Erythroblast (primary cell): ENCODE measurements around the gene TTC13.
A peak's percentile ranks its signal among the peaks of the same experiment; 100 is the strongest.

Experiments
- DNase-seq, 2 experiments: peaks; one replicate each; lab custom pipeline; 2025; lab: John Stamatoyannopoulos, UW
- GATA1 ChIP-seq: IDR thresholded peaks from 2 replicates; pipeline ENCODE4 v1.6.1; 2011; ENCODE audit warnings: low read depth, mild to moderate bottlenecking, control low read depth, low read length, moderate library complexity
- POLR2A ChIP-seq: IDR thresholded peaks from 2 replicates; pipeline ENCODE4 v1.6.1; 2011; ENCODE audit warnings: mild to moderate bottlenecking, low read length

Gene TTC13

DNA sequence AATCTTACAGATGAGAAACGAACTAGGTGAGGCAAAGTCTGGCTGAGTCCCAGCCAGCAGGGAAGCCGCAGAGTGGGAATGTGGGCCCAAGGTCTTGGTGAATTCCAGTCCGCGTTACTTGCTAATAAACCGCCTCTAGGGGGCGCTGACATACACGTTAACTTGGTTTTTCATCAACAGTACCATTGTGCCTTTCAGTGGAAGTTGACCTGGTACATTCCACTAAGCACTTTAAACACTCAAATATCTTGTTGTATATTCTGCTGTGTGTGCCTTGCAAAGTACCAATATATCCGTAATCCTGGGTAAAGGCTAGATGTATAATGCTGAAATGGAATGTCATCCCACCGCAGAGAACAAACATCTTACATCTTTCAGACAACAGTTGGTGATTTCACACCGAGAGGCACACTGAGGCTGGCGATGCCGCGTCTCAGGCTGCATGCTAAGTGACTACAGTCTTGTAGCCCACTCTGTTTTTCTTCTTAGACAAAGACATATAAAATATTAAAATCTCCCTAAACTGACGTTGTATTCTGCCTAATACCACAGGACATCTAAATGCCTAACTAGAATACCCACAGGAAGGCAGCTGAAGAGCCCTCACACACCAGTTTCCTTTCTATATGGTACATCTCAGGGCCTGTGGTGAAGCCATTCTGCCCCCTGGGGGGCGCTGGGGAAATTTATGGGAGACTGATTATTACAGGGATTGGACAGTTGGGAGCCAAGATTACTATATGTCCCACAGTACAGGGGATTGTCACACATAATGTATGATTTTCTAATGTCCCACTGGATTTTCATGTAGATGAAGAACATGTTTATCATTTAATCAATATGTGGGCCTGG, 61.2 kb downstream of the TTC13 start:
- TF ChIP-seq POLR2A: no peak
- no peak for TF ChIP-seq GATA1
- DNase-seq: peak; percentile 88 to 91

DNA sequence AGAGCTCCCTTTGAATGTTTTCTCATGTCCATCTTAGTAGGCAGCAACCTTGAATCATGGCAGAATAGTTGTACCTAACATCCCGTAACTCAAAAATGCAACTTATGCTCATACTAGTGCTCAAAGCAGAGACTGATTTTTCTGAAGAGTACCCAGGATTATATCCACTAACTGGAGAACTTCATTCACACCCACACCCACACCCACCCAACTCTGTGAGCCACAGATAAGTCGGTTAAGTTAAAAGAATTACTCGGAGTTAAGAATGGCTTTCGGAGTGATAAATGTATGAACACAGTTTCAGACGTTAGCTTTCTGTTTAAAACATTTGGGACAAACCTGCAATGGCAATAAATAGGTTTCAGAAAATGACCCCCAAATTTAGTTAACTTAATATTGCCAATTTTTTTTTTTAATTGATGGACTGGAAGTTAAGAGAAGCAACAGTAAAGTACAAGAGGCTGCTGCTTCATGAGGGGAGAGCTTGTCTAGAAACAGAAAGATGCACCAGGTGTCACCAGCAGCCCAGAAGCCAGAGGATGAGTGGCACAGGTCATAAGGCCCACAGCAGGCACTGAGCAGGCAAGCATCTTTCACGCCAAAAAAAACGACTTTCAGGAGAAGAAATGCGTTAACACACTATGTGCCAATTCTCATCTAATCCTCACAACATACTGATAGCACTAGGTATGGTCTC, 61.9 kb downstream of the TTC13 start:
- DNase-seq: peak; percentile 85 to 87
- TF ChIP-seq GATA1: no peak
- TF ChIP-seq POLR2A: no peak

DNA sequence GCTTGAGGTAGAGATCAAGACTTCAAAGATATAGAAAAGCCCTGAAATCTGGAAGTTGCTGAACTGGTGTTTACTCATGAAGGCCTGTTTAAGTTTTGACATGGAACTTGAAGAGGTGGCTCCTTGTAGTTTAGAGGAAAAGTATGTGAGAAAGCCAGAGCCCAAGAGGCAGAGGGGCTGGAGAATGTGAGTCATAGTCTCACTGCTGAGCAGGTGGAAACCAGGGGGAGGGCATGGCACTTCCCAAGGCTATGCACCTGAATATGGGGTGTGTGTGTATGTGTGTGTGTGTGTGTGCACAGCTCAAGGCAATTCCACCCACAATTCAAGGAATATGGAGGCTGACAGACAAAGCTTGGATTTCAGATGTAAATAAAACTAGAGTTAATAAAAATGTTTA, 63.6 kb downstream of the TTC13 start:
- DNase-seq: peak in 1 of 2 experiments; percentile 12
- TF ChIP-seq POLR2A: no peak
- no peak for TF ChIP-seq GATA1

DNA sequence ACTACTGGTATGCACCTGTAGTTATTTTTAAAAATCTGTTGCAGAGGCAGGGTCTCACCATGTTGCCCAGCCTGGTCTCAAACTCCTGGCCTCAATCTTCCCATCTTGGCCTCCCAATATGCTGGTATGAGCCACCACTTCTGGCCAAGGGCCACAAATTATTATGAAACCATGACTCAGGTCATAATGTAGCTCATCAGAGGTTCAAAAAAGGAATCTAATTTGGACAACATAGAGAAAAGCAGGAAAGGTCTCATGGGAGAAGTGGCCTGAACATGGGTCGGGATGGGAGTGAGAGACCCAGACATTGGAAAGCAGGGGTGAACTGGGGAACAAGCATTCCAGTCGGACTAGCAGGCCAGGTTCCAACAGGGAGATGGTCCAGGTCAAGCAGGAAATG, 65.2 kb downstream of the TTC13 start:
- TF ChIP-seq POLR2A: no peak
- TF ChIP-seq GATA1: no peak

DNA sequence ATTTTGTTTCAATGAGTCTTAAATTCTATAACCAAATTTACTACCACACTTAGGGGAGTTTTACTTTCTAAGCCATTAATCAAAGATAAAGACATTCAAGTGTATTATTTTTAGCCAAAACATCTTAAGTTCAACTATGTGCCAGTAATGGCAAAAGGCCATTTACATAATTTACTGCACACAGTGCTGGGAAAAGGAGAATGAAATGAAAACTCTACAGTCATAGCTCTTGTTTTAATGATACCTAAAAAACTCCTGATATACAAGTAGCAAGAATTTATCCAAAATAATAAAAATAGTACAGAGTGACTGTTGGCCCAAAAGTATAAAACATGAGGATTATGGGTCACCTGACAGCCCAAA, 67.9 kb downstream of the TTC13 start:
- DNase-seq: no peak
- TF ChIP-seq POLR2A: no peak
- TF ChIP-seq GATA1: no peak

More for the DNA sequence above, 65.2 kb downstream of the TTC13 start:
- peak in 1 of 2 experiments; percentile 53 for DNase-seq

DNA sequence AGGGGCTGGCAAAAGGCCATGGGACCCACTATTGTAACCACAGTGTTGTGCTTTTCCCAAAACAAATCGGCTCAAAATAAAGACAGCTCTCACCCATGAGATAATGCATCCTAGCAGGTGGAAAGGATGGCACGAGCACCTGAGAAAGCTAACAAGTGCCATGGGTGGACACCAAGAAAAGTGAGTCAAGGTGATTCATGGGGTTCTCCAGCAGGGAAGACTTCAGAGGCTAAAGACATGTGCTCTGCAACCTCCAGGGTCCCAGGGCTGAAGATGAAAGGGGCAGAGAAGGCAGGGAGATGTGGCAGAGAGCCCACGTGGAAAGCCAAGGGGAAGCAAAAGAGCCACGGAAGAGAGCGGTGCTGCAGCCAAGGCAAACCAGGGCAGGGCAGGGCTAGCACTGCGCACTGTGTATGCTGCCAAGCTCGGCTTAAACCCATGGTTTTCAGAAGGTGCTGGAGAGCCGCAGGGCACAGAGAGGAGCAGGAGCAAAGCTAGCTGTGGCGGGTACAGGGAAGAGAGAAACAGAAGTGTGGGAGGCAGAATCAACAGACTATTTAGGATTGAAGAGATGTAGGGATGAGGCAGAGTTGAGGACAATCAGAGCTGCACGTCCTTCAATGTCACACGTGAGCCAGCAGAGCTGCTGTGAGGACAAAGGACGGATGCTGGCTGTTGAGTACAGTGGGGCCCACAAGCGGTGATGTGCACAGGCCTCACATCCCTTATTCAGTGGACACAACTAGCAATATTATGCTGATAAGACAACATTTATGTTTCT, 68.5 kb downstream of the TTC13 start:
- DNase-seq: no peak
- TF ChIP-seq POLR2A (no peak), GATA1 (no peak)

DNA sequence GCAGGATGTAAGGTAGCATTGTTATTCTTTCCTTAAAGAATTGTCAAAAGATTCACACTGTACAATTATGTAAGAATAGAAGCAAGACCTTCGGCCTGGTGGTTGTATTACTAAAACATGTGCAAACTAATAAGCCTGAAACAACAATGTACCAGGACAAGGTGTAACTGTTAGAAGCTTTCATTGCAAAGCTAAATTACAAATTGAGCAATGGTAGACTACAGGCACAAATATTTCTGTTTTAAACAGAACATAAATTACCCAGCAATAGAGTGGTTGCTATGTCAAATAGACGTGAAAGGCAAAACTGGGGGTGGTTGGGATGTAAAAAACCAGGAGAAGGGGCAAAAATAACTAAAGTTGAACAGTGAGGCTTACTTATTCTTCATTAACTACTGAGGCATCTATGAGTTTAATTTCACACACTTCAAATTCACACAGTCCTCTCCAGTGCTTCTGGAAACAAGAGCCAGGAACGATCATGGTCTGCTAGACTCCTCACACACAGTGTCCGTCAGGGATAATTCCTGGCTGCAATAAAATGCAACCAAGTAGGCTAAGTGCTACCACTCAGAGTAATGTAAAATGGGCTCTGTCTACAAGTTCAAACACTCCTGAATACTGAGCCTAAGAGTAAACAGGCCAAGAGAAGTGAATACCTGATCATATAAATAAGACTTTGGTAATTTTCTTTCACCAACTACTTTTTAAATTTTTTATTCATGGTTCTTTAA, 71.0 kb downstream of the TTC13 start:
- DNase-seq: no peak
- TF ChIP-seq POLR2A: no peak
- no peak for TF ChIP-seq GATA1

DNA sequence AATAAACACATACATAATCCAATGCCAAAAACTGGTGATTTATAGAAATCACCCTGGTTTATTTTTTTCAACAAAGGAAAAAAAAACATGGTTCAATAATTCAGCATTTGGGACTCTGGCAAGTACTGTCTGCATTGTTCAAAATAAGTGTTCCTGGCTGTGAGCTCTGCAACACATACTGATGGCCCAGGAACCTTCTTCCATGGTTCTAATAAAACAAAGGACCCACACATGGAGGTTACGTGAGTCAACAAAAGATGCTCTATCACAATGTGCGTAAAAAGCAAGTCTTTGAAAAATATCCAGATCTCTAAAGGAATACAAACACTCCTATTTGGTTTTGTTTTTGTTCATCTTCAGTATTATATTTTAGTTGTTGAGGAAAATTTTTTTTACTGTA, 72.4 kb downstream of the TTC13 start:
- TF ChIP-seq GATA1 (no peak), POLR2A (no peak)

DNA sequence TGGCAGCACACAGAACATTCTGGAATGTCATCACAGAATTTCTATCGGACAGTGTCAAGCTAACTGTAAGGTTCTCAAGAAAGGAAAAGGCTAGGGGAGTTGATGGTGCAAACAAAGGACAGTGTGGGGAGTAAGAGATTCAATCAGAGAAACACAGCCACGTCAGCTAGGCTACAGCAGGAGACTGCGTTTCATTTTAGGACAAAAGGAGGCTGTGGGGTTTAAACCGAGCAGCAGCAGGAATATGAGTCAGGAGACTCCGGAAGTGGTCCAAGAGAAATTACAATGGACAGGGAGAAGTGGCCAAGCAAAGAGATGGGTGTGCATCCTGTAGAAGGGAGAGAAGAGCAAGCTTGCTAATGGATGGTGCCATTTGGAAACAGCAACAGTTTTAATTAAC, 72.9 kb downstream of the TTC13 start:
- DNase-seq: no peak
- TF ChIP-seq GATA1 (no peak), POLR2A (no peak)

More for the DNA sequence above, 72.4 kb downstream of the TTC13 start:
- no peak for DNase-seq

DNA sequence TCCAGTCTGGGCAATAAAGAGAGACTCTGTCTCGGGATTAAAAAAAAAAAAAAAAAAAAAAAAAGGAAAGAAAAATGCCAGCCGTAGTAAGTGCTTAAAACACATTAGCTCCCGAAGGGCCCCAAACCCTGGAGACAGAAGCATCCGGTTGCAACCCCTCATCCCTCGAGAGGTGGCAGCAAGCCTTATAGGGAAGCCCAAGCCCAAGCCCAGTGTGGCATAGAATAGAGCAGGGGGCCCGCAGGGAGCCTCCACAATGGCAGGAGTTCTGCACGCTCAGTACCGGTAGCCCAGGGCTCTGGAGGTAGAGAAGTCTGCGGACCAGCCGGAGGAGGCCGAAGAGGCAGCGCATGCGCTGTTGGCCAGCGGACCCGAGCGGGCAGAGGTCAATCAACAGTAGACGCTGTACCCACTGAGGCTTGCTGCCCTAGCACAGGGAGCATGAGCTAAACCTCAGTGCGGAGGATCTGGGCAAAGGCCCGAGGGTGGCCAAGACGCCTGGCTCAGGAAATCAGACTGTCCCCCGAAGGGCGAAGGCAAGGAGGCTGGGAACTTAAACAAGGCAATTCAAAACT, 76.2 kb downstream of the TTC13 start:
- no peak for DNase-seq
- TF ChIP-seq GATA1 (no peak), POLR2A (no peak)

DNA sequence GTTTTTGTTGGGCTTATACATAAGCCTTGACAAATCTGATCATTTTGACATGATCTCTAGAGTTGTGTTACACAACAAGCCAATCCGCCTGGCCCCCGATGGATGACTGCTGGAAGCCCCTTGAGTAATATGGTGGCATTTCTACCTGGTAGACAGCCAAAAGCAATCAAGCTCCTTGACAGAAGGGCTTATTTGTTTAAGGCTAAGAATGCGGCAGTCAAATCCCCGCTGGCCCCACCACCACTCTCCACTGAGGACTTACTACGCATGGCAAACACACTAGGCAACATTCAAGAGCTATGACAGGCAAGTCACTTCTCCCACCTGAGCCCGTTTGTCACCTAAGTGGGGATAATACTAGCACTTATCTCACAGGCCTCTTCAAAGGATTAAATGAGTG, 77.0 kb downstream of the TTC13 start:
- TF ChIP-seq POLR2A (no peak), GATA1 (no peak)
- DNase-seq: no peak

DNA sequence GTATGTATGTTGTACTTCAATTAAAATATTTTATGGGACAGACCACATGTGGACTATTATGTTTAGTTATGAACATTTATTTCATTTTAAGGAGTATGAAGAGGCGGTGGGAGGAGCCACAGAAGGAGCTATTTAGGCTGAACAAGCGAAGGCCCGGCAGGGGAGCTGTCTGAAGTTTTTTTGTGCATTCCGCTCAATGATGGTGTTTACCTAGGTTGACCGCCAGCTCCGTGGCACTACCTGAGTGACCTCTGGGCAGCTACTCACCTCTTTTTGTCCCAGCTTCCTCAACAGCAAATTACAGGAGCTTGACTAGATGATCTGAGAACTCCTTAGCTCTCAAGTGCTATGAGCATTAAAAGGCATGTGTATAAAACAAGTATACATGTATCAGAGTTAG, 77.7 kb downstream of the TTC13 start:
- DNase-seq: no peak

DNA sequence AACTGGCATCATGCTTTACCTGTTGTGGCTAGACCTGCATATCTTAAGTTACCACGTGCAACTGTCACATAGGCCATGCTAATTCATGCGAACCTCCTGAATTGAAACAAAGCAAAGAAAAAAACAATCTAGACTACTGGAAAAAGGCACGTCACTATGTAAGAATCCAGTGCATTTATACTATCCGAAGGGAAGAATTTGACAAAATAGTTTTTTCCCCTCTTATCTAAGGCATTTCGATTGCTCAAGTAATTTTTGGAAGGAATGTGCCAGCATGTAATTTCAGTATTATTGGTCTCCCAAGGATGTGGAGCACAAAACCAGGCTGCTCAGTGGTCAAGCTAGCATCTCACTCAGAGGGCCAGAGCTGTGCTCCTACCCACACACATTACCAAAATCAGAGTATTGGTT, 78.8 kb downstream of the TTC13 start:
- no peak for DNase-seq
- no peak for TF ChIP-seq GATA1
- TF ChIP-seq POLR2A: no peak

More for the DNA sequence above, 77.7 kb downstream of the TTC13 start:
- TF ChIP-seq GATA1 (no peak), POLR2A (no peak)
